ENCODE data around the gene ANKLE1. TPM values are rescaled to one million over a fixed set of nuclear protein-coding genes. Genes with fewer than 3 reads are reported as not detected.

ANKLE1 gene
- total and polyA plus RNA-seq, 8 donors = 0.04 to 0.59 (median 0.13) TPM; not detected in 1

DNA sequence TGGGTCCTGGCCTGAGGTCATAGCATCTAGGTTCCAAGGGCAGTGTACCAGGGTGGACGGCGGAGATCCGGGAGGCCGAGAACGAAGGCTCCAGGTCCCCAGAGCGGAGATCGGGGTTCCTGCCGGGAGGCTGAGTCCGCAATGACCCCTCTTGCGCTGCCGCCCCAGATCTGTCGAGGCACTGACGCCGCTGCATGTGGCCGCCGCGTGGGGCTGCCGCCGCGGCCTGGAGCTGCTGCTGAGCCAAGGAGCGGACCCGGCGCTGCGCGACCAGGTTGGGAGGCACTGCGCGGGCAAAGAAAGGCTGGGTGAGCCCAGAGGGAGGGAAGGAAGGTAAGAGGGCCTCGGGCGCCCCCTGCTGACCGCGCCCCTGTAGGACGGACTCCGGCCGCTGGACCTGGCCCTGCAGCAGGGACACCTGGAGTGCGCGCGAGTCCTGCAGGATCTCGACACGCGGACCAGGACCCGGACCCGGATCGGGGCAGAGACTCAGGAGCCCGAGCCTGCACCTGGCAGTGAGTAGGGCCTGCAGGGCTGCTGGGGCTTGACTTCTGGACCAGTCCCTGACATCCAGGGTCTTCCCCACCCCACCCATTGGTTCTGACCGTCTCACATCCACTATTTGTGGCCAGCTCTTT, 906 bp downstream of the ANKLE1 start:
- intact Hi-C loops (cut with DNase I) = loop anchor here (2.0 to 10.0 kb wide), 2 partner anchors 216 to 218 kb away; no protein-coding TSS in a partner anchor
- Histone ChIP-seq H3K27me3 (peaks cover 0 to 6% (median 0%) of the 10 kb centered on the region in 4 donors), H3K36me3 (no peaks in the 10 kb centered on the region), H3K9me3 (no peaks in the 10 kb centered on the region), H3K4me3 (peak overlapping the region in 2 of 4 donors; percentile 6 to 13), H3K4me1 (peaks cover 0 to 4% (median 0%) of the 10 kb centered on the region in 3 donors), H3K27ac (no peak overlapping the region)
- TF ChIP-seq CTCF (IDR thresholded peaks at IDR 0.05) = peak; percentile 95 to 96 (median 96)
- FAIRE-seq = no peak
- peak; percentile 76 to 95 (median 88) for DNase-seq
- peak; percentile 98 to 100 (median 99) for ATAC-seq
- 3 to 7% methylated on average over 36 to 45 of the region's 45 CpGs for WGBS, 2 donors

GRCh38 chr19:17283504-17283996, 1.8 kb downstream of the ANKLE1 start:
- Histone ChIP-seq H3K27ac (no peak overlapping the region), H3K36me3 (no peaks in the 10 kb centered on the region), H3K4me3 (no peak overlapping the region), H3K27me3 (peaks cover 0 to 6% (median 0%) of the 10 kb centered on the region in 4 donors), H3K4me1 (peaks cover 0 to 4% (median 0%) of the 10 kb centered on the region in 3 donors), H3K9me3 (no peaks in the 10 kb centered on the region)
- no peak for DNase-seq
- FAIRE-seq = no peak
- intact Hi-C loops (cut with DNase I) = loop anchor here (2.0 to 10.0 kb wide), 2 partner anchors 217 to 219 kb away; no protein-coding TSS in a partner anchor
- no peak for TF ChIP-seq CTCF (IDR thresholded peaks at IDR 0.05)
- WGBS, 2 donors = 81 to 84% methylated on average over 7 of the region's 7 CpGs
- ATAC-seq = no peak

DNA sequence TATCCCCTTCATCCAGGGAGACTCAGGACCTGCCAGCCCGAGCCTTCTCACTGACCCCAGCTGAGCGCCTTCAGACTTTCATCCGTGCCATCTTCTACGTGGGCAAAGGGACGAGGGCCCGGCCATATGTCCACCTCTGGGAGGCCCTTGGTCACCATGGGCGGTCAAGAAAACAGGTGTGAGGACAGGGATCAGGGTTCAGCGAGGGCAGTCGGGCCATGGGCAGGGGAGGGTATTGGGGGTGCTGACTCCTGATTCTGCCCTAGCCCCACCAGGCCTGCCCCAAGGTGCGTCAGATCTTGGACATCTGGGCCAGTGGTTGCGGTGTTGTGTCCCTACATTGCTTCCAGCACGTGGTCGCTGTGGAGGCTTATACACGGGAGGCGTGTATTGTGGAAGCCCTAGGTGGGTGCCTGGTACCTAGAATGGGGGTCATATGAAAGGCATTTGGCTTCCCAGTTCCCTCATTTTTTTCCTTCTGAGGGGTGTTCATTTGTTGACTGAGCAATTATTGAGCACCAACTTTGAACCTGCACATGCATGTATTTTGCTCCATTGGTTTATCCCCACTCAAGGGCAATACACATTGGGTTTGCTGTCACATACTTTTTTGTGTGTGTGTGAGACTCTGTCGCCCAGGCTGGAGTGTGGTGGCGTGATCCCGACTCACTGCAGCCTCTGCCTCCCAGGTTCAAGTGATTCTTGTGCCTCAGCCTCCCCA, 3.9 kb downstream of the ANKLE1 start:
- Histone ChIP-seq H3K4me1 (peaks cover 0 to 4% (median 0%) of the 10 kb centered on the region in 3 donors), H3K27me3 (peaks cover 0 to 6% (median 0%) of the 10 kb centered on the region in 4 donors), H3K36me3 (no peaks in the 10 kb centered on the region), H3K27ac (no peak overlapping the region), H3K9me3 (no peaks in the 10 kb centered on the region), H3K4me3 (no peak overlapping the region)
- DNase-seq (no peak), ATAC-seq (no peak), FAIRE-seq (no peak)
- 84 to 90% methylated on average over 18 of the region's 18 CpGs for WGBS, 2 donors
- no peak for TF ChIP-seq CTCF (IDR thresholded peaks at IDR 0.05)
- intact Hi-C loops (cut with DNase I) = loop anchor here in 2 of 3 donors (10.0 kb wide), 1 partner anchor 221 kb away; no protein-coding TSS in a partner anchor

GRCh38 chr19:17286263-17286662, 4.6 kb downstream of the ANKLE1 start:
- DNase-seq (no peak), FAIRE-seq (no peak), ATAC-seq (no peak)
- 85 to 86% methylated on average over 11 of the region's 11 CpGs for WGBS, 2 donors
- intact Hi-C loops (cut with DNase I) = loop anchor here in 2 of 3 donors (10.0 kb wide), 1 partner anchor 221 kb away; no protein-coding TSS in a partner anchor
- Histone ChIP-seq H3K9me3 (no peaks in the 10 kb centered on the region), H3K4me1 (peaks cover 0 to 4% (median 0%) of the 10 kb centered on the region in 3 donors), H3K27ac (no peak overlapping the region), H3K36me3 (no peaks in the 10 kb centered on the region), H3K4me3 (no peak overlapping the region), H3K27me3 (peaks cover 0 to 5% (median 0%) of the 10 kb centered on the region in 4 donors)
- TF ChIP-seq CTCF (IDR thresholded peaks at IDR 0.05) = no peak
